Dedifferentiated amniotic fluid mesenchymal stem cell (primary cell): Measurements from ENCODE around the gene MRPS2.
A peak's percentile ranks its signal among the peaks of the same experiment; 100 is the strongest.
"Not testable (repeated sequence)": the region's sequence is repeated elsewhere in the genome, so short reads cannot be mapped to it uniquely, and the experiment has no call there.

ENCODE experiments used
- DNase-seq: peaks from one replicate; pipeline ENCODE4 v3.0.0-alpha.2; 2016; ENCODE audit errors: extremely low spot score

MRPS2 gene

DNA sequence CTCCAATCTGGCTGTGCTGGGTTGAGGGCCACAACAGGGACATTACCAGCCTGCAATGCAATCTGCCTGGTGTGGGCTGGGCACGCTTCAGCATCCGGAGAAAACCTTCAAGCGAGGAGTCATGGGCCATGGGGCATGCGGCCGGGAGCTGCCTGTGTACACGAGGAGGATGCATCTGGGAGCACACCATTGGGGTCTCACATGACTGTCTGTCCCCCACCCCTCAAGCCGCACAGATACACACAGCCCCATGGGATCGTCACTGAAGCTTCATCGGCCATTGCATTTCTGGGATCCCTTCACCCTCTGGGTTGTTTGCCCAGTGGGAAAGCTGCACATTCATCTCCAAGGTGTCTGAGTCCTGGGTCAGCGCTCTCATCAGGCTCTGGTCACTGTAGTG, 30.6 kb downstream of the MRPS2 start:
- DNase-seq: no peak

DNA sequence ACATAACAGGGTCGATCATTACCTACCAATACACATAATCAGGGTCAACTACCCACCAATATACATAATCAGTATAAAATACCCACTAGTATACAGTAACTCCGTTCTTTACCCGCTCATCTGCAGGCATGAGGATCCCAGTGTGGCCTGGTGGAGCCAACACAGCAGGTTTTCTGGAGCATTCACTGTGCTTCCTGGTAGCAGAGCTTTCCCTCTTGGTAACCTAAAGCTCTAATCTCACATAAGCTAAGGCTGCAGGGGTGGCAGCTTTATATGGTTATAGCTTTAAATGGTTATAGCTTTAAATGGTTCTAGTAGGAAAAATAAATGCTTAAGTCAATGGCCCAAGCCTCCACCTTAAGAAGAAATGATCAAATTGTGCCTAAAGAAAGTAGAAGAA, 32.6 kb downstream of the MRPS2 start:
- no peak for DNase-seq

- DNase-seq: no peak
These were observed 33.2 kb downstream of the MRPS2 start for GRCh38 chr9:135533674-135534073.

- not testable (repeated sequence) for DNase-seq
These were observed 33.8 kb downstream of the MRPS2 start for GRCh38 chr9:135534192-135534711.

DNA sequence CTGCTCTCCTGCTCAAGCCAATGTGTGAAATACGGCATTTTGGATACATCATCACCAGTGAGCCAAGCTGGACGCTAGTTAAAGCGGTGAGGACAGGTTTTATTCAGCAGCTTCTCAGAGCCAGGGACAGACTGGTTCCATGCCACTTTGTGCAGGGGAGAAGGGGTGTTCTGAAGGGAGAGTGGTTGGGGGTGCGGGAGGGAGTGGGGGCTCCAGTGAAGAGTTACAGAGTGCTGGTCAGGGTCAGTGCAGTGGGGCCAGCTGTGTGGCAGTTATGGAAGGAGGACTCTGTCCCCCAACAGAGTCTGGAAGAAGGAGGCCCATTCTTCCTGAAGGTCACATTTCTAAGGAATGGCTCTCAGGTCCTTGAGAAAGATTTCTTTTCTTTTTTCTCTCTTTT, 34.3 kb downstream of the MRPS2 start:
- DNase-seq: not testable (repeated sequence)

- DNase-seq: not testable (repeated sequence)
These were observed 35.1 kb downstream of the MRPS2 start for GRCh38 chr9:135535631-135536030.

- peak; percentile 44 for DNase-seq
These were observed 35.7 kb downstream of the MRPS2 start for GRCh38 chr9:135536216-135536615.

DNA sequence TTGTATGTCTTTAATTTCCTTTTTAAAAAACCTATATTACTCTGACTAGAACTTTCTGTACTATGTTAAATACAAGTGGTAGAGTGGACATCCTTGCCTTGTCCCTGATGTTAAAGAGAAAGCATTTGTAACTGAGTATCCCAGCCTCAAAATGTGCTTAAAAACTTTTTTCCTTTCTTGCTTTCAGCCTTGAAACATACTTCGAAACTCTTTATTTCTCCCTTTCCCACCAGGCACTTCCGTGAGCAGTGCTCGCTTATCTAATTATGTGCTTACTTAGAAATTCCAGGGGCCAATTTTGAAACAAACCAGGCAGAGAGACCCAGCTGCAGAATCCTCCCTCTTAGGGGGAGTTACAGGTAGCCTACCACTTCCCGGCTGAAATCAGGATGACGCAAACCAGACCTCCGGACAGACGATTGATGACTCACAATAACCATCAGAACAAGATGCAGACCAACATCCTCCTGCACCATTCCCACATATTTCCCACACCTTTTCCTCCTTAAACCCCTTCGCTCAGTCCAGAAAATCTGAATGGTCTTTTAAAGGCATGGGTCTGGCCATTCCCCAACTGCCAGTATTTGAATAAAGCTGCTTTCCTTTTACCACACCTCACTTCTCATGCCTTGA, 42.9 kb downstream of the MRPS2 start:
- not testable (repeated sequence) for DNase-seq

GRCh38 chr9:135544981-135545635, 44.6 kb downstream of the MRPS2 start:
- no peak for DNase-seq

GRCh38 chr9:135545646-135546176, 45.2 kb downstream of the MRPS2 start, which contains the start of gene OBP2A:
OBP2A (plus strand) TSS chr9:135546126; CDS start chr9:135546181, 55 bp downstream.
- not testable (repeated sequence) for DNase-seq

DNA sequence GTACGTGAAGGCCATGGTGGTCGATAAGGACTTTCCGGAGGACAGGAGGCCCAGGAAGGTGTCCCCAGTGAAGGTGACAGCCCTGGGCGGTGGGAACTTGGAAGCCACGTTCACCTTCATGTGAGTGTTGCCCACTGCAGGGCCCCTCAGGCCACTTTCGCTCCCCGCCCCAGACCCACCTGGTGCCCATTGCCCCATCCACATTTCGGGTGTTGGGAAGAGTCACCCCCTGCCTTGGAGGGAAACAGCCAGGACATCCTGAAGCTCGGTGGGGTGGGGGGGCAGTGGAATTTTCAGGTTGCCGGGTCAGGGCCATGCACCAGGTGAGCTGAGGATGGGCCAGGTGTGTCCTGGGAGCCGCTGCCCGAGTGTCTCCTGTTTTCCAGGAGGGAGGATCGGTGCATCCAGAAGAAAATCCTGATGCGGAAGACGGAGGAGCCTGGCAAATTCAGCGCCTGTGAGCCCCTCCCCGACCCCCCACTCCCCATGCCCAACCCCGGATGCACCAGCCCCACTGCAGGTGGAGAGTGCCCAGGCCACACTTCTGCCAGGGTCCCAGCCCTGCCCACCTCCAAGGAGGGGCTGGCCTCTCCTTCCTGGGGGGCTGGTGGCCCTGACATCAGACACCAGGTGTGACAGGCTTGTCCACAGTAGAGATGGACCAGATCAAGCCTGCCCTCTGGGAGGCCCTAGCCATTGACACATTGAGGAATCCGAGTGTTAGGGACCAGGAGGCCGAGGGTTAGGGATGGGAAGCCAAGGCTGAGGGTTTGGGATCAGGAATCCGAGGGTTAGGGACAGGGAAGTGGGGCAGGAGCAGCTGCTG, 46.5 kb downstream of the MRPS2 start:
- DNase-seq: not testable (repeated sequence)

- DNase-seq: no peak
These were observed 47.6 kb downstream of the MRPS2 start for GRCh38 chr9:135547756-135548736.

DNA sequence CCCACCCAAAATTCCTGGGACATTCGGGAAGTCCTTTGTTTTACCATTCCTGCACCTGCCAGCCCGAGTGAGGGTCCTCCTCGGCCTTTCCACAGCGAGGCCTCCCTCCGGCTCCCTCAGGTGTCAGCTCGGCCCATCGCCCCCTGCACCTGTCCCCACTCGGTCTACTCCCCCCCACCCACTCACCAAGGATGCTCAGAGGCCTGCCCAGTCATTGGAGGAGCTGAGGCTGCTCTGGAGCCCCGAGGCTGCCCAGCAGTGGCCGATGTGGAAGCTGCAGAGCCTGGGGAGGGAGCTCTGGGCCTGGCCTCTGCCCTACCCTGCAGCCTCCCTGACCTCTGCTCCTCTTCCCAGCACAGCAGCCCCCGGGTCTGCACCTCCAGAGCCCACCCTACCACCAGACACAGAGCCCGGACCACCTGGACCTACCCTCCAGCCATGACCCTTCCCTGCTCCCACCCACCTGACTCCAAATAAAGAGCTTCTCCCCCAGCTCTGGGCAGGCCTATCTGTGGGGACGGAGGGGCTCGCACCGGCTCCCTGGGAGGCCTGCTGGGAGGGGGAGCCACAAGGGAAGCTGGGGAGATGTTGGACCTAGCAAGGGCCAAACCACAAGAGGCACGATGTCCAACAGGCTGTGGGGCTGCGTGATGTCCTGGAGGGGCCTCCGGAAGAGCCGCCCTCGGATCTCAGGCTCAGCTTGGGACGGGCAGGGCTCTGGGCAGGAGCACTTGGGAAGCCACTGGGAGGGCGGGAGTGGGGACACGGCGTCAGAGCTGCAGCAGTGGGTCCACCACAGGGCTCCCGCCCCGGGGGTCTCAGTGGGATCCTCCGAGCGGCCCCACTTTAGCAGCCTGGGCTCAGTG, 49.2 kb downstream of the MRPS2 start:
- DNase-seq: not testable (repeated sequence)

DNA sequence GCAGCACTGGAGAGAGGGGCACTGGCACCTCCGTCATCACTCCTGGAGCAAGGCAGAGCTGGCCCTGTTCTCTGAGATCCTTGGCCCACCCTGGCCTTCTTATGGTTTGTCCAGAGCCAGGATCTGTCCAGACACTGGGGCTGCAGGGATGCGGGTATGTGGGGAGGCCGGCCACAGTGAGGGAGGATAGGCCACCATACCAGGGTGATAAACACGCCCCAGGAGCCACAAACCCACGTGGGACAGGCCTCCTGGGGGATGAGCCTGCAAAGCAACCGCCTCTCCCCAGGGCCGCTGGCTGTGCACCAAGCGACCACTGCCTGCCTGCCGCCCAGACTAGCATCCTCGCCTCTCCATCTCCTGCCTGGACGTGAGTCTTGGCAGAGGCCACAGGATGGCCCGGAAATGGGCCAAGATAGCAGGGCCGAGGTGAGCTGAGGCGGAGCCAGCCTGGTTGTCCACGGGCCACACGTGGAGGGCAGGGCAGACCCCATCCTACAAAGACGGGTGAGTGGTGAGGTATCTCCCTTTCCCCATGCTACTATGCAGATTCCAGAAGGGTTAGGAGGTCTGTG, 49.9 kb downstream of the MRPS2 start:
- no peak for DNase-seq

GRCh38 chr9:135551031-135551430, 50.5 kb downstream of the MRPS2 start:
- DNase-seq: no peak

- no peak for DNase-seq
These were observed 51.0 kb downstream of the MRPS2 start for GRCh38 chr9:135551456-135551855.

DNA sequence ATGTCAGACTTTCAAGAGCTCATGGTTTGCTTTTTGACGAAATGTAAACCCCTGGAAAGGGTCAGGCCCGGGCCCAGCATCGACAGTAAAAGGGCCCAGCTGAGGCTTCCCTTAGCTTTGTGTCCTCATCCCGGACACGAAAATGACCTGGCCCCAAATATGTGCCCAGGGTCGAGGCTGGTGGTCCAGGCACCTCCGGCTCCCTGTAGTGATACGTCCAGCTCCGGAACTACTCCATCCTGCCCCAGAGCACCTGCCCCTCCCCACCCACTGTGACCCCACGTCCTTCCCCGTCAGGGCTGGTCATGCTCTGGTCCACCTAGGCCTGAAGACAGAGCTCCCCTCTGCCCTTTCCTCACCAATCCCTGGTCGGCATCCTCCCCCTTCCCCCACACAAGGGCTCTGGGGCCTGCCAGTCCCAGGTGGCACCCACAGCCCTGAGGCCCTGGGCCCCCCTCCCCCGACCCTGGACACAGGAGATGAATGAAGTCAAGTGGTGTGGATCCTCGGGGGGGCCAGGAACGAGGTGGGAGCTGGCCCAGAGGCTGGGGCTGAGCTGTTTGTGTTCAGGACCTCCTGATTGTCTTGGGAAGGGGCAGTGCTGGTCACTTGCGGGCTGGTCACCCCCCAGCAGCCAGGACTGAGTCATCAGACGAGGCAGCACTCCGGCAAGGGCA, 51.7 kb downstream of the MRPS2 start:
- DNase-seq: no peak

DNA sequence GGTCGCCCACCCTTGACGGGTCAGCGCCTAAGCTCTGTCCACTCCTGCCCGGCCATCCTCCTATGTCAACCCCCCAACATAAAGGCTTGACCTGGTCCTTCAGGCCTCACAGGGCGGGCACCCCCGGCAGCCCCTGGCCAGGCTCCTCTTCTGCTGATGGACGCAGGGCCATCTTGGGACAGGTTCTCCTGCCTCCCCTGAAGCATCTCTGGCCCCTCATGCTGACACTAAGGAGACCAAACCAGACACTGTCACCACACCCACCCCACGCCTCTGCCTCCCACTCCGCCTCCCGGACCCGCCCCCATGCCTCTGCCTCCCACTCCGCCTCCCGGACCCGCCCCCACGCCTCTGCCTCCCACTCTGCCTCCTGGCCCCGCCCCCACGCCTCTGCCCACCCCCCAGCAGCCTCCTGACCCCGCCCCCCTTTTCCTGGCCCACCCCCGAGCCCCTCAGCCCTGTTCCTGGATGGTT, 52.3 kb downstream of the MRPS2 start:
- DNase-seq: no peak
